Transverse colon (tissue), 4 donors: Measurements from ENCODE around the gene IL17F. TPM values are rescaled to one million over a fixed set of nuclear protein-coding genes. Genes with fewer than 3 reads are reported as not detected.

ENCODE experiments used
- DNase-seq: peaks from one replicate; pipeline ENCODE4 v3.0.0-alpha.2; 2019
- H3K27ac ChIP-seq, 4 donors: fragments of 200-600 bp; sonication (generic); 2 replicates each; pipeline ENCODE4 v1.5.1; 2016 to 2018; ENCODE audit warnings: inconsistent platforms in 4 of 4
- H3K27me3 ChIP-seq: fragments of 200-600 bp; sonication (generic); 2 replicates; pipeline ENCODE4 v1.5.1; 2017; ENCODE audit warnings: inconsistent platforms
- H3K36me3 ChIP-seq, 4 donors: fragments of 200-600 bp; sonication (generic); 2 replicates each; pipeline ENCODE4 v1.5.1; 2017 to 2019; ENCODE audit warnings: inconsistent platforms in 4 of 4
- H3K4me1 ChIP-seq, 4 donors: fragments of 200-600 bp; sonication (generic); 2 replicates each; pipeline ENCODE4 v1.5.1; 2017 to 2020; ENCODE audit warnings: inconsistent platforms in 4 of 4
- H3K4me3 ChIP-seq, 4 donors: fragments of 200-600 bp; sonication (generic); 1 replicate in 1 of 4; 2 replicates in 3 of 4; pipeline versions ENCODE4 v1.5.1 to v1.6.1; 2017 to 2019; ENCODE audit warnings: inconsistent platforms in 4 of 4
- H3K9me3 ChIP-seq, 2 donors: fragments of 200-600 bp; sonication (generic); 2 replicates each; pipeline ENCODE4 v1.5.1; 2017 to 2019; ENCODE audit warnings: inconsistent platforms in 2 of 2
- CTCF ChIP-seq, 5 experiments: fragments of 200-600 bp in 3 of 5; fragments of 450-650 bp in 2 of 5; sonication (generic) in 3 of 5; IDR thresholded peaks; 1 replicate in 2 of 5; 2 replicates in 3 of 5; pipeline ENCODE4 v1.5.1; 2016 to 2017; ENCODE audit warnings: antibody characterized with exemption in 5 of 5, inconsistent platforms in 3 of 5, mild to moderate bottlenecking in 2 of 5, moderate library complexity in 1 of 5
- EP300 ChIP-seq: sonication (generic); formaldehyde crosslinking; IDR thresholded peaks from one replicate; pipeline ENCODE4 v1.6.1; 2017; ENCODE audit warnings: antibody characterized with exemption, low read depth
- POLR2A ChIP-seq: fragments of 450-650 bp; IDR thresholded peaks from one replicate; pipeline ENCODE4 v1.6.1; 2016; ENCODE audit warnings: antibody characterized with exemption, mild to moderate bottlenecking, moderate library complexity
- POLR2AphosphoS5 ChIP-seq, 3 donors: sonication (generic); formaldehyde crosslinking; IDR thresholded peaks; one replicate each; pipeline ENCODE4 v1.6.1; 2016; ENCODE audit warnings: antibody characterized with exemption in 3 of 3
- WGBS, 2 donors: methylation state at CpG; one replicate each; pipeline ENCODE4 v1.1.5; 2018; ENCODE audit warnings: low coverage in 1 of 2; 5-methylcytosine and 5-hydroxymethylcytosine counted together
- in situ Hi-C, 4 donors: fragments of 200-750 bp; cut with MboI; loops; one replicate each; pipeline versions ENCODE4 v1.15.0 to v1.15.1; 2017; ENCODE audit warnings: low sequenced_read_pairs in 3 of 4, low pct_ligation_motif_present in 1 of 4, low pct_unique_long_range_greater_than_20kb in 1 of 4
- intact Hi-C: fragments of 100-400 bp; cut with DNase I; formaldehyde crosslinking; loops from one replicate; pipeline ENCODE4 v1.15.1; 2023; ENCODE audit warnings: low total_unique reads
- total RNA-seq, 4 donors: library from RNA; depleted of rRNA; stranded (reverse); fragments of >200 nt; gene quantifications; one replicate each; pipeline ENCODE4 v1.1.0, GENCODE V29; 2016

IL17F gene
- total RNA-seq, 4 donors from 2014 or later, result not detected

GRCh38 chr6:52227495-52227894 lies 16.8 kb downstream of the IL17F start:
- 50% methylated on average over 1 of the region's 1 CpG; no CpG with 5 or more reads in 1 of the 2 donors for WGBS, 2 donors

GRCh38 chr6:52221302-52221701 lies 23.0 kb downstream of the IL17F start:
- Histone ChIP-seq H3K27ac (no peak overlapping the region), H3K9me3 (no peaks in the 10 kb centered on the region), H3K36me3 (no peaks in the 10 kb centered on the region), H3K27me3 (no peaks in the 10 kb centered on the region), H3K4me1 (no peaks in the 10 kb centered on the region), H3K4me3 (no peak overlapping the region)
- intact Hi-C loops (no loop called here), in situ Hi-C loops (no loop called here)
- no peak for DNase-seq
- TF ChIP-seq POLR2A (no peak), EP300 (no peak), CTCF (IDR thresholded peaks at IDR 0.05) (no peak), POLR2AphosphoS5 (IDR thresholded peaks at IDR 0.05) (no peak)
- 43 to 75% methylated on average over 3 of the region's 3 CpGs for WGBS, 2 donors

More at GRCh38 chr6:52227495-52227894, 16.8 kb downstream of the IL17F start:
- intact Hi-C loops (no loop called here), in situ Hi-C loops (no loop called here)
- Histone ChIP-seq H3K27ac (no peak overlapping the region), H3K9me3 (no peaks in the 10 kb centered on the region), H3K27me3 (no peaks in the 10 kb centered on the region), H3K36me3 (no peaks in the 10 kb centered on the region), H3K4me3 (no peak overlapping the region), H3K4me1 (no peaks in the 10 kb centered on the region)
- DNase-seq, result no peak
- no peak for TF ChIP-seq POLR2AphosphoS5 (IDR thresholded peaks at IDR 0.05)
- TF ChIP-seq POLR2A, result no peak
- TF ChIP-seq CTCF (IDR thresholded peaks at IDR 0.05), result no peak
- TF ChIP-seq EP300, result no peak

GRCh38 chr6:52217761-52218160 lies 26.5 kb downstream of the IL17F start:
- Histone ChIP-seq H3K4me1 (no peaks in the 10 kb centered on the region), H3K36me3 (no peaks in the 10 kb centered on the region), H3K9me3 (no peaks in the 10 kb centered on the region), H3K4me3 (no peak overlapping the region), H3K27me3 (no peaks in the 10 kb centered on the region), H3K27ac (no peak overlapping the region)
- 74 to 80% methylated on average over 2 of the region's 2 CpGs for WGBS, 2 donors
- TF ChIP-seq EP300 (no peak), POLR2AphosphoS5 (IDR thresholded peaks at IDR 0.05) (no peak), CTCF (IDR thresholded peaks at IDR 0.05) (no peak), POLR2A (no peak)
- in situ Hi-C loops, result no loop called here
- intact Hi-C loops, result no loop called here
- no peak for DNase-seq

- WGBS, 2 donors, result 89 to 94% methylated on average over 5 of the region's 5 CpGs
- H3K36me3 ChIP-seq, result no peaks in the 10 kb centered on the region
- no peaks in the 10 kb centered on the region for H3K27me3 ChIP-seq
- TF ChIP-seq POLR2AphosphoS5 (IDR thresholded peaks at IDR 0.05) (no peak), POLR2A (no peak), CTCF (IDR thresholded peaks at IDR 0.05) (no peak), EP300 (no peak)
- no peak overlapping the region for H3K4me3 ChIP-seq
- no peak for DNase-seq
- intact Hi-C loops (no loop called here), in situ Hi-C loops (no loop called here)
- no peak overlapping the region for H3K27ac ChIP-seq
- no peaks in the 10 kb centered on the region for H3K4me1 ChIP-seq
- no peaks in the 10 kb centered on the region for H3K9me3 ChIP-seq
Measured at GRCh38 chr6:52216932-52217575, 27.2 kb downstream of the IL17F start.
